Esophagus (tissue), 2 donors: ENCODE measurements around the gene AGBL5. TPM values are rescaled to one million over a fixed set of nuclear protein-coding genes. Genes with fewer than 3 reads are reported as not detected.

ENCODE experiments used
- H3K27ac ChIP-seq, 2 donors: one replicate each; pipeline ENCODE4 v1.5.1; 2013; ENCODE audit warnings: low read depth in 2 of 2, mild to moderate bottlenecking in 2 of 2, inconsistent platforms in 1 of 2, low read length in 1 of 2, moderate library complexity in 1 of 2
- H3K27me3 ChIP-seq, 2 donors: one replicate each; pipeline ENCODE4 v1.6.1; 2013; ENCODE audit warnings: low read length in 2 of 2, control low read depth in 1 of 2, mild to moderate bottlenecking in 1 of 2; ENCODE audit not compliant: insufficient read depth in 2 of 2, control insufficient read depth in 1 of 2
- H3K36me3 ChIP-seq, 2 donors: one replicate each; pipeline ENCODE4 v1.6.1; 2013; ENCODE audit warnings: low read length in 1 of 2; ENCODE audit not compliant: control insufficient read depth in 2 of 2, insufficient read depth in 2 of 2
- H3K4me1 ChIP-seq, 2 donors: one replicate each; pipeline ENCODE4 v1.6.1; 2013; ENCODE audit warnings: low read length in 1 of 2; ENCODE audit not compliant: control insufficient read depth in 2 of 2, insufficient read depth in 2 of 2
- H3K4me3 ChIP-seq, 2 donors: one replicate each; pipeline ENCODE4 v1.5.1; 2013; ENCODE audit warnings: low read length in 2 of 2, mild to moderate bottlenecking in 2 of 2, low read depth in 1 of 2, moderate library complexity in 1 of 2
- H3K9me3 ChIP-seq, 2 donors: one replicate each; pipeline ENCODE4 v1.6.1; 2013; ENCODE audit warnings: mild to moderate bottlenecking in 2 of 2, low read depth in 1 of 2, low read length in 1 of 2, moderate library complexity in 1 of 2; ENCODE audit not compliant: control insufficient read depth in 2 of 2, insufficient read depth in 1 of 2
- WGBS, 2 donors: extraction: QIAGEN DNeasy Blood & Tissue Kit; methylation state at CpG; one replicate each; pipeline ENCODE4 v1.1.7; 2013; 5-methylcytosine and 5-hydroxymethylcytosine counted together
- polyA plus RNA-seq, 2 donors: library from polyadenylated mRNA; stranded (reverse); fragments of 200-250 nt; gene quantifications; one replicate each; pipeline ENCODE4 v1.2.3, GENCODE V29; 2013
- donor health status: healthy with polysubstance abuse.
- donor health status: Bipolar disorder and iron deficiency.

AGBL5 gene
- polyA plus RNA-seq, 2 donors = 7.6 to 10.6 TPM

GRCh38 chr2:27087823-27088410 is 36.4 kb downstream of the AGBL5 start:
- H3K4me3 ChIP-seq = no peak overlapping the region
- H3K9me3 ChIP-seq = no peaks in the 10 kb centered on the region
- WGBS, 2 donors = 86 to 87% methylated on average over 5 of the region's 5 CpGs
- H3K27me3 ChIP-seq = no peaks in the 10 kb centered on the region
- H3K36me3 ChIP-seq = peaks cover 0 to 2% of the 10 kb centered on the region in 2 donors
- H3K27ac ChIP-seq = no peak overlapping the region
- peaks cover 4 to 10% of the 10 kb centered on the region in 2 donors for H3K4me1 ChIP-seq

- H3K4me1 ChIP-seq = peaks cover 4 to 10% of the 10 kb centered on the region in 2 donors
- no peaks in the 10 kb centered on the region for H3K27me3 ChIP-seq
- no peaks in the 10 kb centered on the region for H3K9me3 ChIP-seq
- H3K36me3 ChIP-seq = peaks cover 0 to 2% of the 10 kb centered on the region in 2 donors
- 86 to 95% methylated on average over 6 of the region's 6 CpGs for WGBS, 2 donors
- no peak overlapping the region for H3K4me3 ChIP-seq
- no peak overlapping the region for H3K27ac ChIP-seq
These were observed 37.2 kb downstream of the AGBL5 start for GRCh38 chr2:27088634-27089033.

- Histone ChIP-seq H3K4me3 (no peak overlapping the region), H3K9me3 (no peaks in the 10 kb centered on the region), H3K27me3 (no peaks in the 10 kb centered on the region), H3K27ac (no peak overlapping the region), H3K4me1 (peaks cover 4 to 10% of the 10 kb centered on the region in 2 donors), H3K36me3 (peaks cover 0 to 2% of the 10 kb centered on the region in 2 donors)
- WGBS, 2 donors = 88 to 90% methylated on average over 14 of the region's 14 CpGs
These were observed 37.9 kb downstream of the AGBL5 start for GRCh38 chr2:27089111-27089954.

GRCh38 chr2:27091746-27092695 is 40.6 kb downstream of the AGBL5 start:
- Histone ChIP-seq H3K36me3 (peaks cover 0 to 2% of the 10 kb centered on the region in 2 donors), H3K4me3 (no peak overlapping the region), H3K27me3 (no peaks in the 10 kb centered on the region), H3K4me1 (peaks cover under 1 to 14% of the 10 kb centered on the region in 2 donors), H3K27ac (no peak overlapping the region), H3K9me3 (no peaks in the 10 kb centered on the region)
- 74 to 81% methylated on average over 25 of the region's 25 CpGs for WGBS, 2 donors

GRCh38 chr2:27092696-27093429 is 41.4 kb downstream of the AGBL5 start:
- H3K27ac ChIP-seq = no peak overlapping the region
- no peaks in the 10 kb centered on the region for H3K9me3 ChIP-seq
- WGBS, 2 donors = 60 to 77% methylated on average over 9 to 10 of the region's 10 CpGs
- H3K36me3 ChIP-seq = peaks cover 0 to 2% of the 10 kb centered on the region in 2 donors
- H3K4me3 ChIP-seq = no peak overlapping the region
- no peaks in the 10 kb centered on the region for H3K27me3 ChIP-seq
- H3K4me1 ChIP-seq = peaks cover 0 to 10% of the 10 kb centered on the region in 2 donors

- Histone ChIP-seq H3K27ac (no peak overlapping the region), H3K4me3 (no peak overlapping the region), H3K27me3 (no peaks in the 10 kb centered on the region), H3K4me1 (peaks cover 0 to 10% of the 10 kb centered on the region in 2 donors), H3K9me3 (no peaks in the 10 kb centered on the region), H3K36me3 (peaks cover 0 to 2% of the 10 kb centered on the region in 2 donors)
- WGBS, 2 donors = 84 to 86% methylated on average over 6 of the region's 6 CpGs
These were observed 42.2 kb downstream of the AGBL5 start for GRCh38 chr2:27093430-27094352.

- no peak overlapping the region for H3K4me3 ChIP-seq
- H3K9me3 ChIP-seq = no peaks in the 10 kb centered on the region
- H3K27ac ChIP-seq = no peak overlapping the region
- H3K27me3 ChIP-seq = no peaks in the 10 kb centered on the region
- peaks cover 0 to 10% of the 10 kb centered on the region in 2 donors for H3K4me1 ChIP-seq
- WGBS, 2 donors = 92 to 94% methylated on average over 24 of the region's 24 CpGs
- H3K36me3 ChIP-seq = peaks cover 0 to 2% of the 10 kb centered on the region in 2 donors
These were observed 43.0 kb downstream of the AGBL5 start for GRCh38 chr2:27094353-27094984.

GRCh38 chr2:27095427-27095744 is 43.9 kb downstream of the AGBL5 start:
- Histone ChIP-seq H3K9me3 (no peaks in the 10 kb centered on the region), H3K4me1 (peaks cover 0 to 10% of the 10 kb centered on the region in 2 donors), H3K27me3 (no peaks in the 10 kb centered on the region), H3K36me3 (peaks cover 0 to 4% of the 10 kb centered on the region in 2 donors), H3K4me3 (no peak overlapping the region), H3K27ac (no peak overlapping the region)
- WGBS, 2 donors = 89 to 95% methylated on average over 2 of the region's 2 CpGs
